Esophagus muscularis mucosa (tissue), 4 donors: Measurements from ENCODE around the gene OR7G3.

Source experiments
- CTCF ChIP-seq, 3 experiments: fragments of 200-600 bp in 2 of 3; fragments of 450-650 bp in 1 of 3; sonication (generic) in 2 of 3; IDR thresholded peaks; one replicate each; pipeline ENCODE4 v1.5.1; 2017 to 2019; ENCODE audit warnings: antibody characterized with exemption in 3 of 3, mild to moderate bottlenecking in 2 of 3, moderate library complexity in 1 of 3
- EP300 ChIP-seq: sonication (generic); formaldehyde crosslinking; IDR thresholded peaks from one replicate; pipeline ENCODE4 v1.6.1; 2017; ENCODE audit warnings: antibody characterized with exemption
- POLR2A ChIP-seq: fragments of 450-650 bp; IDR thresholded peaks from one replicate; pipeline ENCODE4 v1.6.1; 2017; ENCODE audit warnings: antibody characterized with exemption, moderate library complexity, mild to moderate bottlenecking, low read depth
- POLR2AphosphoS5 ChIP-seq, 2 donors: sonication (generic); formaldehyde crosslinking; IDR thresholded peaks; one replicate each; pipeline ENCODE4 v1.6.1; 2017; ENCODE audit warnings: antibody characterized with exemption in 2 of 2

DNA sequence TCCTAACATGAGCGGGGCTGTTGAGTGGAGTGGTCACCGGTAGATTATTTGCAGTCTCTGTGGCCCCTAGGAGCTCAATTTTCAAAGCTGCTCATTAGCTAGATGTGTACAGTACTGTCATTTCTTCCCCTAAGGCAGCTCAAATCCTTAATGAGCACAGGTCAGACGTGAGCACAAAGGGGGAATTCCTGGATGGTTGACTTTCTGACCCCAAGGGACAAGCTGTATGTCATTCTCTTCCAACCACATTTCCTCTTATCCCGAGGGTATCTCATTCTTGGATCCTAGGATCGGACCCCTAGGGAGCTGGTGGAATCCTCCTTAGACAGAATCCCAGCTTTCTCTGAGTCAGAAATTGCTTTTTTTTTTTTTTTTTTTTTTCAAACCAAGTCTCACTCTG lies 5.7 kb upstream of the OR7G3 start:
- TF ChIP-seq CTCF (IDR thresholded peaks at IDR 0.05) (no peak), POLR2A (no peak), POLR2AphosphoS5 (IDR thresholded peaks at IDR 0.05) (no peak), EP300 (no peak)
